NCI-H69 (cell line): Measurements from ENCODE around the gene NCOR2.

ENCODE experiments used
- DNase-seq: peaks from one replicate; lab custom pipeline; 2025; lab: John Stamatoyannopoulos, UW

Gene NCOR2

DNA sequence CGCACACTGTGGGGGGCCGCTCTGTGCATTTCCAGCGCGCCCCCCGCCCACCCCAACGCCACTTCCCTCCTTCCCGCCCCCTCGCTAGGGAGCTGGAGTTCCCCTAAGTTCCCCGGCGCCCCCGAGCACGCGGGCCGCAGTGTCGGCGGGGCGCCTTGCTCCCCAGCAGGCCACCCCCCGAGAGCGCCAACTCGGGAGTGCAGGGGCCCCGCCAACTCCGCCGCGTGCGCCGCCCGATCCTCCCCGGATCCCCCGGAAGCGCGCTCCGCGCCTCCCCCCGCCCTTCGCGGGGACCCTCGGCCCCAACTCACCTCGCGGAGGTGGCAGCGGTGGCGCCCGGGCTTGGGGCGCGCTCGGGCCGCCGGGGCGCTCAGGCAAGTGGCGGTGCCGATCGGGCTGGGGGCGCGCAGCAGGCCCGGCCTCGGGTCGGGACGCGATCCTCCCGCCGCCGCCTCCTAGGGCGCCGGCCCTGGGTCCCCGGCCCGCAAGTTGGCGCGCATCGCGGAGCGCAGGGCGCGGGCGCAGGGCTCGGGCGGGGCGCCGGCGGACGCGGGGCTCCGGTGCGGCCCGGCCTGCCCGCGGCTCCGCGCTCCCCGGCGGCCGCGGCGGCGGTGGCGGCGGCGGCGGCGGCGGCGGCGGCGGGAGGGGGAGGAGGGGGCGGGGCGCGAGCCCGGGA, at the start of gene NCOR2:
Gene NCOR2, minus strand, starts transcription at position 616 of the 676 bp plus-strand sequence. CDS start 72,361 bp downstream, outside the sequence.
- DNase-seq: peak; percentile 83

- DNase-seq: no peak
Observed at GRCh38 chr12:124616394-124617221, 49.2 kb upstream of the NCOR2 start.

GRCh38 chr12:124614512-124615292, 47.3 kb upstream of the NCOR2 start:
- DNase-seq: no peak

GRCh38 chr12:124613151-124613585, 45.8 kb upstream of the NCOR2 start:
- DNase-seq: peak; percentile 72

DNA sequence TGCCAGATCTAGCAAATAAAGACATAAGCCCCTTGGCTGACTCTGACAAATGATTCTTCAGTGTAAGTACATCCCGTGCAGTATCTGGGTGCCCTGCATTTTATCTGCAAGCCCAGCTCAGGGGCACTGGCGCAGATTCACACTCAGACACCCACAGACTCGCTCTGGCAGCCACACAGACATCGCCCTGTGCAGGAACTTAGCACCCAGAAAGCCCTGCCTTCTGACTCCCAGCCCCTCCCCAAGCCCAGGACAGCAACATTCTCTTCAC, 44.9 kb upstream of the NCOR2 start:
- DNase-seq: no peak

DNA sequence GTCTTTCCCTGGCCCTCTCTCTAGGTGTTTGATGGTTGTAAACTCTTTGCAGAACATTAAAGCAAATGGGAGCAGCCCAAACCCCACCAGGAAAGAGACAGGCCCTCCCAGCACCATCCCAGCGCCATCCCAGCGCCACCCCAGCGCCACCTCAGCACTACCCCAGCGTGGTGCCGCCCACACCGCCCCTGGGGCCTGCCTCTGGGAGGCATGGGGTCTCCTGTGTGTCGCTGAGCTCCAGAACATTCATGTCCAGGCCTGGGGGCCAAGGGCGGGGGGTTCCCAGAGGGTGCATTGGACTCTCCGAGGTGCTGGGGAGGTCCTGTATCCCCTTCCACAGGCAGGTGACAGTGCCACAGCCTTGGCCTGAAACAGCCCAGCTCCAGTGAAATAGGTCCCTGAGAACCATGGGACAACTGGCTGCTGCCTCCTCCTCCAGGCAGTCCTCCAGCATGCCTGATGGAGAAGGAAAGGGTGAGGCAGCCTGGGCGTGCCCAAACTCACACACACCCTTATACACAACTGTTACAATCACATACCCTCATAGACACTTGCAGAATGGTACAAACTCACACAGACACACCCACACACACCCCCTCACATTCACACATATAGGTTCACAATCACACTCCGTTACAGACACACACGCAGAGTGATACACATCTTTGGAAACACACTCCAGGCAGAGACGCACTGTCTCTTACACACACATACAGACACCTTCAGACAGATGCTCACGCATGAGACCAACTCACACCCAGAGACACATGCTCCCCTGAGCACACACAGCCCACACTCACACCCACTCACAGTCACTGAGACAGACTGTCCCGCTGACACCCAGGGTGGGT, 44.4 kb upstream of the NCOR2 start:
- no peak for DNase-seq

GRCh38 chr12:124610629-124611558, 43.5 kb upstream of the NCOR2 start:
- no peak for DNase-seq

- no peak for DNase-seq
Observed at GRCh38 chr12:124610021-124610612, 42.7 kb upstream of the NCOR2 start.

DNA sequence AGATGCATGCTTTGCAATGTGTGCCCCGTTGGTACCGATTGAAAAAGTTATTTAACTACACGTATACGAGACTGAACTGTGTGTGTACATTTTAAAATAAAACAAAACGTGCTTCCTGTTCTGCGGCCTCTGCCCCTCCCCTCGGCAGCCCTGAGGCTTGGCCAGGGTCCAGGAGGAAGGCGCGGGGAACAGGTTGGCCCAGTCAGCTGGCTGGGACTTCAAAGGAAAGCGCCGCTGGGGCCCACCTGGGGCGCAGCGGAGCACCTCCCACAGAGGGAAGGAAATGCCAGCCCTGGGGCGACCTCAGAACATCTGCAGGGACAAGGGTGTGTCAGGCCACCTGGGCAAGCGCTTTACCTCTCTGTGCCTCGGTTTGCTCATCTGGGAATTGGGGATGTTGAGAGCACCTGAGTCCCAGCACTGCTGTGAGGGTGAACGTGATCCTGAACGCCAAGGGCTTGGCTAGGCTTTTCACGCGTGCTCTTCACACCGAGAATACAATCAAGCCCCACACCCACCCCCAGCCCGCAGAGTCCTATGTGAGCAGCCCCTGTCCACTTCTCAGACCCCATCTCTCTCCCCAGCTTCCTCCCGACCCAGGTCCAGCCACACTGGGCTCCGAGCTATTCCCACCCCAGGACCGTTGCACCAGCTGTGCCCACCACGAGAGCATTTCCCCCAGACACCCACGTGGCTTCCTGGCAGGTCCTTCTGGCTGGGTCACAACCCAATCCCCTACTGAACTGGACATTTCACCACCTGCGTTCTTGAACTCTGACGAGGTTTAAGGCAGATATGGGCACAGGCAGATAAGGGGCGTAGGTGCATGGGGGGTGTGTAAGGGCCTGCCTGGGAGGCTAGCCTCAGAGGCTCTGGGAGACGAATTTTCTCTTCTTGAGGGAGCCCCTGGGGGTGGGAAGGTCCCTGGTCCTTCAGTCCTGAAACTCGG, 41.9 kb upstream of the NCOR2 start:
- peak; percentile 99 for DNase-seq

GRCh38 chr12:124608450-124608870, 41.0 kb upstream of the NCOR2 start:
- DNase-seq: peak; percentile 56

GRCh38 chr12:124607681-124608425, 40.4 kb upstream of the NCOR2 start:
- no peak for DNase-seq

GRCh38 chr12:124605883-124606774, 38.7 kb upstream of the NCOR2 start:
- DNase-seq: peak; percentile 34

GRCh38 chr12:124605150-124605882, 37.9 kb upstream of the NCOR2 start:
- peak; percentile 29 for DNase-seq

DNA sequence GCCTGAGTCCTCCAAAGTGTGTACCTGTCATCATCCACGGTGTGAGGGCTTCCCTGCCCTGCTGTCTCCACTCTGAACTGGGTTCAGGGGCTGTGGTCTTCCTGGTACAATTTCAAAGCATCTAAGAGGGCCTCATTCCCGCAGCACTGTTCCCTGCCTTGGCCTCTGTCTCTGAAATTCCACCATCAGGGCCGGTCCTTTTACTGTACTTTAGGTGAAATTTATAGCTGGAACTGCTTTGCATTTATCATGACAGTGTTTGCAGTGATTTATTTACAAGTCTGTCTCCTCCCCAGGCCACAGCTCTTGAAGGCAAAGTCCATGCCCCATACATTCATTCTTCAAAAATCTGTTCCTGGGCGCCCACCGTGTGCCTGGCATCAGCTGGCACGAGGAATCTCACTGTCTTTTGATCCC, 36.9 kb upstream of the NCOR2 start:
- DNase-seq: no peak

DNA sequence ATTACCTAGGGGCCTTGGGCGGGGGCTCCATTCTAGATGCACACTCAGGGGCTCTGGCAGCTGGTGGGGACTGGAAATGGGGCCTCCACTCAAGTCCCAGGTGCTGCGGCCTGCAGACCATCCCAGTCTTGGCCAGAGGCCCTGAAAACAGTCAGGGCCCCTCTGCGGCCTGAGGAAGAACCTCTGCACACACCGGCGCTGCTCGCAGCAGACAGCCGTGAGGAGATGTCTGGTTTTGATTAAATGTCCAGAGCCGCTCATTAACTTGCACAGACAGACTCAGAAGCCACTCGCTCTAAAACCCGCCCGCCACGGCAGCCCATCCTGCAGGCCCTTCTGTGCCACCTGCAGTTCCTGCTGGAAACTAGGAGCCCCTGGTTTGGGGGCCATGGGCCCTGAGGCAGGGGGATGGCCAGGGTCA, 36.4 kb upstream of the NCOR2 start:
- no peak for DNase-seq

DNA sequence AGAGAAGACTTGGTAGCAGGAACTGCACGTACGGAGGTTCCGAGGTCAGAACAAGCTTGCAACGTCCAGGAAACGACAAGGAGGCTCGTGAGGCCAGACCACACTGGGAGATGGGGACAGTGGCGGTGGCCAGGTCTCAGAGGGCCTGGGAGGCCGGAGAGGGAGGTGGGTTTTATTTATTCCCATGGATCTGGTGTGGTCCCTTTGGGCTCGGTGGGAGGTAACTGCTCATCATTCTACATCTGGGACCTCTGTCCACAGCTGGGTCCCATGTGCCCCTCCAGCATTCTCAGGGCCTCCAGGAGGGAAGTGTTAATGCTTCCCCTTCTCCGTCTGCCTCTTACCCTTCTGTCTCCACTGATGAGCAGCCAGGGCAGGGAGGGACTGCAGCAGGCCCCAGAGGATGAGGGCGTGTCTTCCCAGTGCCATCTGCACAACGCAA, 35.7 kb upstream of the NCOR2 start:
- DNase-seq: no peak
